Left ventricle myocardium inferior (tissue), 1 donor: ENCODE measurements around the gene MAP2. TPM values are rescaled to one million over a fixed set of nuclear protein-coding genes. Genes with fewer than 3 reads are reported as not detected.

Experiments used
- DNase-seq: peaks from one replicate; pipeline ENCODE4 v3.0.0-alpha.2; 2020
- H3K27ac ChIP-seq: fragments of 200-600 bp; replicated peaks from 2 replicates; pipeline ENCODE4 v1.8.0; 2021
- H3K27me3 ChIP-seq: fragments of 200-600 bp; 2 replicates; pipeline ENCODE4 v1.8.0; 2021; ENCODE audit warnings: low read depth
- H3K36me3 ChIP-seq: fragments of 200-600 bp; 2 replicates; pipeline ENCODE4 v1.8.0; 2021
- H3K4me1 ChIP-seq: fragments of 200-600 bp; 2 replicates; pipeline ENCODE4 v1.8.0; 2021
- H3K4me3 ChIP-seq: fragments of 200-600 bp; 2 replicates; pipeline ENCODE4 v1.8.0; 2021; ENCODE audit warnings: mild to moderate bottlenecking, moderate library complexity
- H3K9me3 ChIP-seq: fragments of 200-600 bp; replicated peaks from 2 replicates; pipeline ENCODE4 v1.8.0; 2021
- intact Hi-C: fragments of 100-400 bp; cut with micrococcal nuclease; formaldehyde crosslinking; loops from one replicate; pipeline ENCODE4 v1.11.0; 2022
- total RNA-seq: library from RNA; stranded (reverse); fragmentation: NEBNext Ultra II Directional; extraction: Animal tissue kit (Norgen Biotek cat#: 25700); gene quantifications from one replicate; pipeline ENCODE4 v1.2.1, GENCODE V29; 2021
- TF ChIP-seq, protein P1 (sequence below): fragments of 200-600 bp; IDR thresholded peaks from 2 replicates; pipeline ENCODE4 v1.8.0; 2021; ENCODE audit warnings: antibody characterized with exemption, mild to moderate bottlenecking, borderline replicate concordance
- donor health status: DM: no; HTN: yes; CAD: no; lungs with severe emphysema.

MAP2 gene
- total RNA-seq, 1 donor from 2014 or later = 6.2 TPM

DNA sequence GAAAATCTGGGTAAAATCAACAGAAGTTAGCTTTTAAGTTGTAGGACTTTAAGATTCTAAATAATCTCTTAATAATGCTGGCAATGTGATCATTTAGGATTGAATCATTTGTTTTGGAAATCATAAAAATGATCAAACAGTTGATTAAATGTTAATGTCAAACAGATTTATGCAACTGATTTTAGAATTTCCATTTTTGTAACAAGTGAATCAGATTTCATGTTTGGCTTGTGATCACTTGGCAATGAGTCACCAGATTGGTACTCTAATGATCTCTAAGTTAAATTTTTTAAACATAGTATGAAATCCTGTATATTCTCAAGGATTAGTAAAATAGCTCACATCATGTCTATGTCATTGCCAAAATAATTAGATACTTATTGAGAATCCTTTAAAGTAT is 297.6 kb downstream of the MAP2 start:
- no peaks in the 10 kb centered on the region for H3K27me3 ChIP-seq
- no peaks in the 10 kb centered on the region for H3K9me3 ChIP-seq
- H3K4me1 ChIP-seq = no peaks in the 10 kb centered on the region
- no peak overlapping the region for H3K27ac ChIP-seq
- no peak for DNase-seq
- no peak overlapping the region for H3K4me3 ChIP-seq
- TF ChIP-seq, protein P1, sequence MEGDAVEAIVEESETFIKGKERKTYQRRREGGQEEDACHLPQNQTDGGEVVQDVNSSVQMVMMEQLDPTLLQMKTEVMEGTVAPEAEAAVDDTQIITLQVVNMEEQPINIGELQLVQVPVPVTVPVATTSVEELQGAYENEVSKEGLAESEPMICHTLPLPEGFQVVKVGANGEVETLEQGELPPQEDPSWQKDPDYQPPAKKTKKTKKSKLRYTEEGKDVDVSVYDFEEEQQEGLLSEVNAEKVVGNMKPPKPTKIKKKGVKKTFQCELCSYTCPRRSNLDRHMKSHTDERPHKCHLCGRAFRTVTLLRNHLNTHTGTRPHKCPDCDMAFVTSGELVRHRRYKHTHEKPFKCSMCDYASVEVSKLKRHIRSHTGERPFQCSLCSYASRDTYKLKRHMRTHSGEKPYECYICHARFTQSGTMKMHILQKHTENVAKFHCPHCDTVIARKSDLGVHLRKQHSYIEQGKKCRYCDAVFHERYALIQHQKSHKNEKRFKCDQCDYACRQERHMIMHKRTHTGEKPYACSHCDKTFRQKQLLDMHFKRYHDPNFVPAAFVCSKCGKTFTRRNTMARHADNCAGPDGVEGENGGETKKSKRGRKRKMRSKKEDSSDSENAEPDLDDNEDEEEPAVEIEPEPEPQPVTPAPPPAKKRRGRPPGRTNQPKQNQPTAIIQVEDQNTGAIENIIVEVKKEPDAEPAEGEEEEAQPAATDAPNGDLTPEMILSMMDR = no peak
- intact Hi-C loops = no loop called here
- H3K36me3 ChIP-seq = no peaks in the 10 kb centered on the region

DNA sequence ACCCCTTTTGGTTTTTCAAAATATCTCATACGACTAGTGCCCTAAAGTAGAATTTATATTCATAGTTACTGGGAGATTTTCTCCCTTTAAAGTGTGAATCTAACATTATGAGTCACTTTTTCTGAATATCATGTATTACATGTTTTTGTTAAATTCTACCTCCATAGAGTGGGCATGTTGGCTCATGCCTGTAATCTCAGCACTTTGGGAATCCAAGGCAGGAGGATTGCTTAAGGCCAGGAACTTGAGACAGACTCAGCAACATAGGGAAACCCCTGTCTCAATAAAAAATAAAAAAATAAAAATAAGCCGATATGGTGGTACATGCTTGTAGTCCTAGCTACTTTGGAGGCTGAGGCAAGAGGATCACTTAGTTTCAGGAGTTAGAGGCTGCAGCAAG is 302.5 kb downstream of the MAP2 start:
- no peak for DNase-seq
- Histone ChIP-seq H3K9me3 (no peaks in the 10 kb centered on the region), H3K4me1 (no peaks in the 10 kb centered on the region), H3K36me3 (no peaks in the 10 kb centered on the region), H3K27me3 (no peaks in the 10 kb centered on the region), H3K4me3 (no peak overlapping the region), H3K27ac (no peak overlapping the region)
- intact Hi-C loops = no loop called here
- TF ChIP-seq, protein P1 = no peak

DNA sequence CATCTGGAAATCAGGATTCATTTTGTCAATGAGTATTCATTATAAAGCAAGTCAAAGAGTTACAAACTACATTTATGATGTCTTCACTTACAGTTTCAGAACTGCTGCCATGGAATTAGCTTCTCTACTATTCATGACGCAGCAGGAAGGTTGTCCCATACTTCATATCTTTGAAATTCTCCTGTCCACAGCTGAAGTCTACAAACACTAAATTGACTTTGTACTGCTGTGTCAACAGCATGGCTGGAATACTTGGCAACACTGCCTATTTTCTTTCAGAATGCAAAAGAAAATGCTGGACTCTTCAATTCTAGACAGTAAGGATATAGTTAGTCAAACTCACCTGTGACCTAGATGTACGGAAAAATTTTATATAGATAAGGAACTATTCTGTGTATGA is 303.2 kb downstream of the MAP2 start:
- H3K4me1 ChIP-seq = no peaks in the 10 kb centered on the region
- intact Hi-C loops = no loop called here
- no peaks in the 10 kb centered on the region for H3K36me3 ChIP-seq
- DNase-seq = no peak
- no peak overlapping the region for H3K4me3 ChIP-seq
- H3K9me3 ChIP-seq = no peaks in the 10 kb centered on the region
- TF ChIP-seq, protein P1 = no peak
- H3K27ac ChIP-seq = no peak overlapping the region
- no peaks in the 10 kb centered on the region for H3K27me3 ChIP-seq

DNA sequence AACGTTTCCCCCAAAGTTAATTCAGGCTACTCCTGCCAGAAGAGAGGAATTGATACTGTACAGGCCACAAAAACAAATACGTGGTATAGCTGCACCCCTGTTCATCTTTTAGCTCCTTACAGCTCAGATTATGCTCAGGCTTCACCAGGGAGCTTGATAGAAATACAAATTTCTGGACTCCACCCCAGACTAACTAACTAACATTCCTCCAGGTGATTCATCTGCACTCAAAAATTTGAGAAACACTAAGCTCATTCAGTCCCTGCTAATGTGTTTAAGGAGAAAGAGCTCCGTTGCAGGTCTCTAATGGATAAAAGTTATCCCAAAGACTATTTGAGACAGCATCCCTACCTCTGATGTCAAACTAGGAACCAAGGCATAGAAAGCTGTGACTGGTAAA is 311.0 kb downstream of the MAP2 start:
- no peak overlapping the region for H3K4me3 ChIP-seq
- no peaks in the 10 kb centered on the region for H3K9me3 ChIP-seq
- no peak overlapping the region for H3K27ac ChIP-seq
- no peaks in the 10 kb centered on the region for H3K36me3 ChIP-seq
- H3K27me3 ChIP-seq = no peaks in the 10 kb centered on the region
- H3K4me1 ChIP-seq = no peaks in the 10 kb centered on the region
- TF ChIP-seq, protein P1 = no peak
- no peak for DNase-seq
- intact Hi-C loops = no loop called here

DNA sequence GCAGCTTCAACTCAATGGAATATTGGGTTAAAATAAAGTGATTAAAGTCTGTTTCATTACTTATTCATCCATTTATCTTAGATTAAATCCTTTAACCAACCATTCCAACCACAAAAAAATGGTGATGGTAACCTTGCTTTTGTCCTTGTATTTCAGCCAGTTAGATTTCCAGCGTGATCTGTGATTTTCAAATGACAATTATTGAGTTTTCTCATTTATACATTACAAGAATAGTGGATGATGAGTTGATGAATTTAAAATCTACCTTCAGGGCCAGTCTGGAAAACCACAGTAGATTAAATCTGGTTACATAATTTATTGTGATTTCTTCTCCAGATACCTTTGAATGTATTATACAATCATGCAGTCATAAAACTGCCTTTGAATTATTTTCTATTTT is 318.1 kb downstream of the MAP2 start:
- H3K36me3 ChIP-seq = no peaks in the 10 kb centered on the region
- no peaks in the 10 kb centered on the region for H3K4me1 ChIP-seq
- intact Hi-C loops = no loop called here
- TF ChIP-seq, protein P1 = no peak
- H3K9me3 ChIP-seq = peaks cover 16% of the 10 kb centered on the region
- no peak overlapping the region for H3K27ac ChIP-seq
- no peaks in the 10 kb centered on the region for H3K27me3 ChIP-seq
- H3K4me3 ChIP-seq = no peak overlapping the region
- DNase-seq = no peak

DNA sequence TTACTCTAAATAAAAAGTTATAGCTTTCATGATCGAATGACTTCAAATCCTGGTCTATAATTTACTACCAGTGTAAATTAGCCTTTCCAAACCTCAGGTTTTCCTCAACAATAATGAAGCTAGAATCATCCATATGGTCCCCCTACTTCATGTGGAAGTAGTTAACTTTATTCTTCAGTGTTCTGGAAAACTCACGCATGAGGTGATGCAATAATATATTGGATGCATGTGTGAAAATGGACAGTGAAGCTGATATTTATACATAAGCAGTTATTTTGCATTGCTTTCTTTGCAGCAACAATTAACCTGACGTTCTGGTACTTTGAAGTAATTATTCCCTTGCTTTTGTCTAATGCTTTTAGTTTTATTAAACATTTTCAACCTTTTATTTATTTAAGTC is 329.2 kb downstream of the MAP2 start:
- TF ChIP-seq, protein P1 = no peak
- no peak overlapping the region for H3K27ac ChIP-seq
- H3K36me3 ChIP-seq = no peaks in the 10 kb centered on the region
- H3K27me3 ChIP-seq = peaks cover 20% of the 10 kb centered on the region
- H3K4me3 ChIP-seq = no peak overlapping the region
- no peaks in the 10 kb centered on the region for H3K4me1 ChIP-seq
- intact Hi-C loops = no loop called here
- no peaks in the 10 kb centered on the region for H3K9me3 ChIP-seq
- DNase-seq = no peak
